SK-N-MC (cell line): ENCODE measurements around the gene CNPY1.

Experiments
- EZH2 ChIP-seq: fragments of 200-600 bp; sonication (generic); IDR thresholded peaks from one replicate; pipeline ENCODE4 v1.6.1; 2017; ENCODE audit warnings: antibody characterized with exemption
- FOXP2 ChIP-seq: optimal IDR thresholded peaks from 2 replicates; pipeline ENCODE3; 2011; ENCODE audit warnings: mild to moderate bottlenecking, moderate library complexity; ENCODE audit not compliant: insufficient read depth; ENCODE audit errors: extremely low read length, control extremely low read depth

DNA sequence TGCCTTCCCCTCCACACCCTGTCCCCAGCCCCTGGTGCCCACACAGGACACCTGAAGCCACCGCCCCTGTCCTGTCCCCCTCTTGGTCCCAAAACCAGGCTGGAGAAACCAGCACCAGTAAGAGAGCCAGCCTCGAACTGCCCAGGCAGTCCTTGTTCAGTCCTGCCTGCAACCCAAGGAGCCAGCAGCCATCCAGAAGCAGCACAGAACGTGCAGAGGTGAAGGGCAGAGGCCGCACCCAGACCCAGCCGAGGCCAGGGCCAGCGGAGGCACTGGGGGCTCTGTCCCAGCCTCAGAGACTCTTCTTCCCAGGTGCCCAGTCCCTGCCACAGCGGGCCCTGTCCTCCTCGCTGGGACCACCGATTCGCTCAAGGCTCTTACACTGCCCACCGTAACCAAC is 23.3 kb upstream of the CNPY1 start:
- TF ChIP-seq FOXP2: no peak
- no peak for TF ChIP-seq EZH2
